A549 (cell line): ENCODE results near the gene CNKSR3. TPM values are rescaled to one million over a fixed set of nuclear protein-coding genes. Genes with fewer than 3 reads are reported as not detected.

Experiments used
- ATAC-seq, 2 experiments: fragments of 200-7000 bp in 1 of 2; fragments of >200 bp in 1 of 2; cut with Nextera tagmentation in 1 of 2; cut with Tn5 transposase in 1 of 2; 3 replicates each; pipeline versions ENCODE4 v1.8.0 to v1.9.1; 2018 to 2020; ENCODE audit warnings: mild to moderate bottlenecking in 1 of 2, moderate library complexity in 1 of 2
- CTCF ChIA-PET: fragments of 300-600 bp; sonication (Branson Sonifier 250); formaldehyde crosslinking; extraction: SDS; loops from one replicate; lab custom pipeline; 2021; ENCODE audit warnings: antibody characterized with exemption, inconsistent platforms; lab: Yijun Ruan, JAX
- POLR2A ChIA-PET: fragments of 350-600 bp; formaldehyde crosslinking; extraction: SDS; loops from one replicate; lab custom pipeline; 2021; ENCODE audit warnings: antibody characterized with exemption, inconsistent platforms; lab: Yijun Ruan, JAX
- DNase-seq, 2 experiments: peaks; one replicate each; pipeline versions ENCODE4 v3.0.0 to v3.0.0-alpha.2; 2011 to 2016; ENCODE audit warnings: low read depth in 1 of 2, low spot score in 1 of 2
- FAIRE-seq: peaks from 2 replicates; lab custom pipeline; 2011; peaks lifted over from hg19 to GRCh38; lab: Jason Lieb, UNC
- H3K27ac ChIP-seq, 2 experiments: fragments of >200 bp; sonication (Bioruptor Twin); formaldehyde crosslinking; 3 replicates each; pipeline ENCODE4 v1.5.1; 2016 to 2017
- H3K4me1 ChIP-seq: fragments of >200 bp; sonication (Bioruptor Twin); formaldehyde crosslinking; 3 replicates; pipeline ENCODE4 v1.6.1; 2016
- H3K4me2 ChIP-seq: fragments of >200 bp; sonication (Bioruptor Twin); formaldehyde crosslinking; 3 replicates; pipeline ENCODE4 v1.6.1; 2016
- H3K4me3 ChIP-seq: fragments of >200 bp; sonication (Bioruptor Twin); formaldehyde crosslinking; 3 replicates; pipeline ENCODE4 v1.5.1; 2016
- H3K9me3 ChIP-seq: fragments of >200 bp; sonication (Bioruptor Twin); formaldehyde crosslinking; 3 replicates; pipeline ENCODE4 v1.6.1; 2016
- BHLHE40 ChIP-seq: IDR thresholded peaks from 2 replicates; pipeline ENCODE4 v1.6.1; 2012; ENCODE audit warnings: low read depth, low read length, inconsistent platforms
- CBX2 ChIP-seq: fragments of 200-600 bp; sonication (generic); IDR thresholded peaks from 2 replicates; pipeline ENCODE4 v1.6.1; 2016; ENCODE audit warnings: low read depth, mild to moderate bottlenecking, borderline replicate concordance
- CBX8 ChIP-seq: fragments of 200-600 bp; sonication (generic); IDR thresholded peaks from 2 replicates; pipeline ENCODE4 v1.6.1; 2016
- EHF ChIP-seq: fragments of 250-450 bp; sonication (Bioruptor Pico); IDR thresholded peaks from 2 replicates; pipeline ENCODE4 v1.5.0; 2020; ENCODE audit warnings: mild to moderate bottlenecking
- EP300 ChIP-seq, 2 experiments: fragments of >200 bp; sonication (Bioruptor Twin); formaldehyde crosslinking; IDR thresholded peaks; 2 replicates in 1 of 2; 3 replicates in 1 of 2; pipeline ENCODE4 v1.6.1; 2016 to 2017
- HOXB13 ChIP-seq: fragments of 250-450 bp; sonication (Bioruptor Pico); IDR thresholded peaks from 2 replicates; pipeline ENCODE4 v1.5.0; 2020; ENCODE audit warnings: low read depth, mild to moderate bottlenecking, moderate library complexity
- JUN ChIP-seq, 2 experiments: fragments of >200 bp; sonication (Bioruptor Twin); formaldehyde crosslinking; IDR thresholded peaks; 2 replicates in 1 of 2; 3 replicates in 1 of 2; pipeline ENCODE4 v1.6.1; 2016 to 2017
- KDM1A ChIP-seq: fragments of 200-600 bp; sonication (generic); IDR thresholded peaks from 2 replicates; pipeline ENCODE4 v1.6.1; 2016; ENCODE audit warnings: low read depth, mild to moderate bottlenecking
- KDM5A ChIP-seq: fragments of 200-600 bp; sonication (generic); IDR thresholded peaks from 2 replicates; pipeline ENCODE4 v1.6.1; 2016; ENCODE audit warnings: antibody characterized with exemption, mild to moderate bottlenecking
- NFE2L2 ChIP-seq: fragments of 150-350 bp; conservative IDR thresholded peaks from 2 replicates; pipeline ENCODE4 v1.6.1; 2014; ENCODE audit warnings: low read length
- PHF8 ChIP-seq: fragments of 200-600 bp; sonication (generic); IDR thresholded peaks from 2 replicates; pipeline ENCODE4 v1.6.1; 2016; ENCODE audit warnings: low read depth, mild to moderate bottlenecking, antibody characterized with exemption, moderate library complexity, borderline replicate concordance
- POLR2A ChIP-seq: IDR thresholded peaks from 2 replicates; pipeline ENCODE4 v1.6.1; 2012; ENCODE audit warnings: mild to moderate bottlenecking, low read length
- SREBF2 ChIP-seq: fragments of 450-650 bp; IDR thresholded peaks from 2 replicates; pipeline ENCODE4 v1.6.1; 2014; ENCODE audit warnings: mild to moderate bottlenecking, moderate library complexity
- ZSCAN20 ChIP-seq: fragments of 250-450 bp; sonication (Bioruptor Pico); IDR thresholded peaks from 2 replicates; pipeline ENCODE4 v1.8.0; 2022; ENCODE audit warnings: mild to moderate bottlenecking, moderate library complexity
- WGBS: methylation state at CpG from one replicate; pipeline ENCODE4 v1.1.6; 2017; ENCODE audit errors: missing lambda C conversion rate; 5-methylcytosine and 5-hydroxymethylcytosine counted together
- polyA plus RNA-seq, 4 experiments: library from polyadenylated mRNA; depleted of rRNA in 3 of 4; stranded (reverse); fragments of >200 nt; fragmentation: RNase III in 1 of 4; extraction: RNeasy Plus Mini Kit Qiagen cat#74134 plus additional on column Dnase treatment in 1 of 4; gene quantifications; 2 replicates in 3 of 4; 3 replicates in 1 of 4; pipeline ENCODE4 v1.2.3, GENCODE V29; 2011 to 2017
- TF ChIP-seq, protein P1 (sequence below): IDR thresholded peaks from 2 replicates; pipeline ENCODE4 v1.6.1; 2012
- TF ChIP-seq, protein P2 (sequence below): fragments of >200 bp; sonication (Bioruptor Twin); formaldehyde crosslinking; IDR thresholded peaks from 3 replicates; pipeline ENCODE4 v1.6.1; 2016
- TF ChIP-seq, protein P3 (sequence below): fragments of >200 bp; sonication (Bioruptor Twin); formaldehyde crosslinking; IDR thresholded peaks from 3 replicates; pipeline ENCODE4 v1.5.1; 2016
- TF ChIP-seq, protein P4 (sequence below): IDR thresholded peaks from 2 replicates; pipeline ENCODE4 v1.6.1; 2012
- TF ChIP-seq, protein P5 (sequence below): fragments of 200-600 bp; sonication (generic); IDR thresholded peaks from 2 replicates; pipeline ENCODE4 v1.6.1; 2016; ENCODE audit warnings: antibody characterized with exemption, mild to moderate bottlenecking, moderate library complexity

Gene CNKSR3
- polyA plus RNA-seq, 2 of the 4 experiments (the other 2 are of a cell fraction) = 2.9 to 3.5 TPM

DNA sequence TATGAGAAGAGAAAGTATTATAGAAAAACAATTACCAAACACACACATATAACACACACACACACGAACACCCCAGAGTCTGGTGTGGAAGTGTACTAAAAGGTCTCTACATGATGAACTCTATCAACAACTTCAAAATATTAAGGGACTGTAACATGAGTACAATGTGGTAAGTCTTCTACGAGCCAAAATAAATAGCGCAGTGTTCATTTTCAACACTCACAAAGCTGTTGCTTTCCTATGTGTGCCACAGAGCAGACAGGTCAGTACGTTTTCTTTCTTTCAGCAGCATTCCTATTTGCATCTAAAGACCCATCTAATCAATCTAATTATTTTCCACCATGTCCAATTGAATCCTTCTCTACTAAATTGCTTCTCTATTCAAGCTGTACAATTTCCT is 12.1 kb upstream of the CNKSR3 start:
- no peaks in the 10 kb centered on the region for H3K4me1 ChIP-seq
- no peak overlapping the region for H3K4me3 ChIP-seq
- DNase-seq (no peak), FAIRE-seq (no peak), ATAC-seq (no peak)
- no peak for TF ChIP-seq SREBF2
- TF ChIP-seq, protein P1, sequence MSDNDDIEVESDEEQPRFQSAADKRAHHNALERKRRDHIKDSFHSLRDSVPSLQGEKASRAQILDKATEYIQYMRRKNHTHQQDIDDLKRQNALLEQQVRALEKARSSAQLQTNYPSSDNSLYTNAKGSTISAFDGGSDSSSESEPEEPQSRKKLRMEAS = no peak
- TF ChIP-seq, protein P2, sequence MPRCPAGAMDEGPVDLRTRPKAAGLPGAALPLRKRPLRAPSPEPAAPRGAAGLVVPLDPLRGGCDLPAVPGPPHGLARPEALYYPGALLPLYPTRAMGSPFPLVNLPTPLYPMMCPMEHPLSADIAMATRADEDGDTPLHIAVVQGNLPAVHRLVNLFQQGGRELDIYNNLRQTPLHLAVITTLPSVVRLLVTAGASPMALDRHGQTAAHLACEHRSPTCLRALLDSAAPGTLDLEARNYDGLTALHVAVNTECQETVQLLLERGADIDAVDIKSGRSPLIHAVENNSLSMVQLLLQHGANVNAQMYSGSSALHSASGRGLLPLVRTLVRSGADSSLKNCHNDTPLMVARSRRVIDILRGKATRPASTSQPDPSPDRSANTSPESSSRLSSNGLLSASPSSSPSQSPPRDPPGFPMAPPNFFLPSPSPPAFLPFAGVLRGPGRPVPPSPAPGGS = no peak
- no peak for TF ChIP-seq CBX2
- TF ChIP-seq EHF = no peak
- TF ChIP-seq HOXB13 (CRISPR knock-in tag) = no peak
- TF ChIP-seq KDM1A = no peak
- TF ChIP-seq NFE2L2 = no peak
- TF ChIP-seq, protein P3, sequence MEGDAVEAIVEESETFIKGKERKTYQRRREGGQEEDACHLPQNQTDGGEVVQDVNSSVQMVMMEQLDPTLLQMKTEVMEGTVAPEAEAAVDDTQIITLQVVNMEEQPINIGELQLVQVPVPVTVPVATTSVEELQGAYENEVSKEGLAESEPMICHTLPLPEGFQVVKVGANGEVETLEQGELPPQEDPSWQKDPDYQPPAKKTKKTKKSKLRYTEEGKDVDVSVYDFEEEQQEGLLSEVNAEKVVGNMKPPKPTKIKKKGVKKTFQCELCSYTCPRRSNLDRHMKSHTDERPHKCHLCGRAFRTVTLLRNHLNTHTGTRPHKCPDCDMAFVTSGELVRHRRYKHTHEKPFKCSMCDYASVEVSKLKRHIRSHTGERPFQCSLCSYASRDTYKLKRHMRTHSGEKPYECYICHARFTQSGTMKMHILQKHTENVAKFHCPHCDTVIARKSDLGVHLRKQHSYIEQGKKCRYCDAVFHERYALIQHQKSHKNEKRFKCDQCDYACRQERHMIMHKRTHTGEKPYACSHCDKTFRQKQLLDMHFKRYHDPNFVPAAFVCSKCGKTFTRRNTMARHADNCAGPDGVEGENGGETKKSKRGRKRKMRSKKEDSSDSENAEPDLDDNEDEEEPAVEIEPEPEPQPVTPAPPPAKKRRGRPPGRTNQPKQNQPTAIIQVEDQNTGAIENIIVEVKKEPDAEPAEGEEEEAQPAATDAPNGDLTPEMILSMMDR = no peak
- TF ChIP-seq JUN (IDR thresholded peaks at IDR 0.05) = no peak
- TF ChIP-seq, protein P4, sequence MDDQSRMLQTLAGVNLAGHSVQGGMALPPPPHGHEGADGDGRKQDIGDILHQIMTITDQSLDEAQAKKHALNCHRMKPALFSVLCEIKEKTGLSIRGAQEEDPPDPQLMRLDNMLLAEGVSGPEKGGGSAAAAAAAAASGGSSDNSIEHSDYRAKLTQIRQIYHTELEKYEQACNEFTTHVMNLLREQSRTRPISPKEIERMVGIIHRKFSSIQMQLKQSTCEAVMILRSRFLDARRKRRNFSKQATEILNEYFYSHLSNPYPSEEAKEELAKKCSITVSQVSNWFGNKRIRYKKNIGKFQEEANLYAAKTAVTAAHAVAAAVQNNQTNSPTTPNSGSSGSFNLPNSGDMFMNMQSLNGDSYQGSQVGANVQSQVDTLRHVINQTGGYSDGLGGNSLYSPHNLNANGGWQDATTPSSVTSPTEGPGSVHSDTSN = no peak
- TF ChIP-seq KDM5A = no peak
- no peak for TF ChIP-seq POLR2A
- no peak for TF ChIP-seq ZSCAN20 (CRISPR knock-in tag)
- POLR2A ChIA-PET = interaction anchor here (1.3 kb wide), 1 partner anchor 12 kb away, joined by 3 read pairs; the partner anchor contains the start of gene CNKSR3
- H3K4me2 ChIP-seq = no peak overlapping the region
- H3K9me3 ChIP-seq = no peaks in the 10 kb centered on the region
- CTCF ChIA-PET = interaction anchor here (0.6 to 1.2 kb wide), 2 partner anchors 24 to 369 kb away, joined by 3 read pairs; no protein-coding TSS in a partner anchor
- H3K27ac ChIP-seq = no peak overlapping the region
- WGBS = 66% methylated on average over 4 of the region's 4 CpGs

DNA sequence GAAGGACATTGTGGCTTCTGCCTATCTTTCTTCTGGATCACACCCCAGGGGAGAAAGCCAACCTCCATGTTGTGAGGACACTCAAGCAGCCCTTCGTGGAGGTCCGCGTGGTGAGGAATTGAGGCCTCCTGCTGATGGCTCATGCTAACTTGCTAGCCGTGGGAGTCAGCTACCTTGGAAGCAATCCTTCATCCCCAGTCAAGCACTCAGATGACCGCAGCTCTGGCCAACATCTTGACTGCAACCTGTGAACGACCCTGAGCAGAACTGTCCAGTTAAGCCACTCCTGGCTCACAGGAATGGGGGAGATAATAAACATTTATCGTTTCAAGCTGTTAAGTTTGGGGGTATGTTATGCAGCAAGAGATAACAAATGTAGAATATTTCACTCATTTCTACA is 10.9 kb upstream of the CNKSR3 start:
- CTCF ChIA-PET = no interaction called here
- no peak overlapping the region for H3K4me2 ChIP-seq
- WGBS = 92% methylated on average over 7 of the region's 7 CpGs
- FAIRE-seq (no peak), ATAC-seq (no peak), DNase-seq (no peak)
- H3K4me3 ChIP-seq = no peak overlapping the region
- POLR2A ChIA-PET = no interaction called here
- no peaks in the 10 kb centered on the region for H3K4me1 ChIP-seq
- H3K9me3 ChIP-seq = no peaks in the 10 kb centered on the region
- TF ChIP-seq EHF = no peak
- no peak for TF ChIP-seq EP300 (IDR thresholded peaks at IDR 0.05)
- TF ChIP-seq, protein P2 = no peak
- TF ChIP-seq HOXB13 (CRISPR knock-in tag) = no peak
- no peak for TF ChIP-seq BHLHE40
- no peak for TF ChIP-seq CBX2
- TF ChIP-seq, protein P5, sequence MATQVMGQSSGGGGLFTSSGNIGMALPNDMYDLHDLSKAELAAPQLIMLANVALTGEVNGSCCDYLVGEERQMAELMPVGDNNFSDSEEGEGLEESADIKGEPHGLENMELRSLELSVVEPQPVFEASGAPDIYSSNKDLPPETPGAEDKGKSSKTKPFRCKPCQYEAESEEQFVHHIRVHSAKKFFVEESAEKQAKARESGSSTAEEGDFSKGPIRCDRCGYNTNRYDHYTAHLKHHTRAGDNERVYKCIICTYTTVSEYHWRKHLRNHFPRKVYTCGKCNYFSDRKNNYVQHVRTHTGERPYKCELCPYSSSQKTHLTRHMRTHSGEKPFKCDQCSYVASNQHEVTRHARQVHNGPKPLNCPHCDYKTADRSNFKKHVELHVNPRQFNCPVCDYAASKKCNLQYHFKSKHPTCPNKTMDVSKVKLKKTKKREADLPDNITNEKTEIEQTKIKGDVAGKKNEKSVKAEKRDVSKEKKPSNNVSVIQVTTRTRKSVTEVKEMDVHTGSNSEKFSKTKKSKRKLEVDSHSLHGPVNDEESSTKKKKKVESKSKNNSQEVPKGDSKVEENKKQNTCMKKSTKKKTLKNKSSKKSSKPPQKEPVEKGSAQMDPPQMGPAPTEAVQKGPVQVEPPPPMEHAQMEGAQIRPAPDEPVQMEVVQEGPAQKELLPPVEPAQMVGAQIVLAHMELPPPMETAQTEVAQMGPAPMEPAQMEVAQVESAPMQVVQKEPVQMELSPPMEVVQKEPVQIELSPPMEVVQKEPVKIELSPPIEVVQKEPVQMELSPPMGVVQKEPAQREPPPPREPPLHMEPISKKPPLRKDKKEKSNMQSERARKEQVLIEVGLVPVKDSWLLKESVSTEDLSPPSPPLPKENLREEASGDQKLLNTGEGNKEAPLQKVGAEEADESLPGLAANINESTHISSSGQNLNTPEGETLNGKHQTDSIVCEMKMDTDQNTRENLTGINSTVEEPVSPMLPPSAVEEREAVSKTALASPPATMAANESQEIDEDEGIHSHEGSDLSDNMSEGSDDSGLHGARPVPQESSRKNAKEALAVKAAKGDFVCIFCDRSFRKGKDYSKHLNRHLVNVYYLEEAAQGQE = no peak
- TF ChIP-seq CBX8 = no peak
- TF ChIP-seq, protein P1 = no peak
- no peak for TF ChIP-seq PHF8
- no peak overlapping the region for H3K27ac ChIP-seq
